HepG2 (cell line): Measurements from ENCODE around the gene CAPZB. TPM values are rescaled to one million over a fixed set of nuclear protein-coding genes. Genes with fewer than 3 reads are reported as not detected.

ENCODE experiments used
- BRD4 ChIP-seq: sonication (generic); formaldehyde crosslinking; IDR thresholded peaks from 2 replicates; pipeline ENCODE4 v1.4.0; 2020; ENCODE audit warnings: missing genetic modification reagents
- CREB3 ChIP-seq: sonication (generic); formaldehyde crosslinking; IDR thresholded peaks from 2 replicates; pipeline ENCODE4 v1.5.0; 2020; ENCODE audit warnings: missing genetic modification reagents
- DRAP1 ChIP-seq: IDR thresholded peaks from 2 replicates; pipeline ENCODE4 v1.6.1; 2016; ENCODE audit warnings: missing genetic modification reagents, missing compliant biosample characterization
- POGK ChIP-seq: sonication (generic); formaldehyde crosslinking; conservative IDR thresholded peaks from 2 replicates; pipeline ENCODE4 v1.8.0; 2022; ENCODE audit warnings: mild to moderate bottlenecking, moderate library complexity, missing genetic modification reagents
- SNAPC4 ChIP-seq: sonication (generic); formaldehyde crosslinking; IDR thresholded peaks from 2 replicates; pipeline ENCODE4 v1.4.0; 2020; ENCODE audit warnings: mild to moderate bottlenecking, missing genetic modification reagents
- YY1 ChIP-seq: IDR thresholded peaks from 2 replicates; pipeline ENCODE4 v1.6.1; 2011; ENCODE audit warnings: low read length, low read depth, moderate library complexity, mild to moderate bottlenecking; ENCODE audit not compliant: insufficient read depth, insufficient replicate concordance
- ZBTB2 ChIP-seq: sonication (generic); formaldehyde crosslinking; IDR thresholded peaks from 2 replicates; pipeline ENCODE4 v1.8.0; 2022; ENCODE audit warnings: low read depth, missing genetic modification reagents
- ZBTB26 ChIP-seq: IDR thresholded peaks from 2 replicates; pipeline ENCODE4 v1.6.1; 2016; ENCODE audit warnings: missing compliant biosample characterization, missing genetic modification reagents, borderline replicate concordance
- ZNF230 ChIP-seq: sonication (generic); formaldehyde crosslinking; IDR thresholded peaks from 2 replicates; pipeline ENCODE4 v1.4.0; 2020; ENCODE audit warnings: mild to moderate bottlenecking, missing genetic modification reagents
- ZNF253 ChIP-seq: sonication (generic); formaldehyde crosslinking; IDR thresholded peaks from 2 replicates; pipeline ENCODE4 v1.8.0; 2022; ENCODE audit warnings: mild to moderate bottlenecking, missing genetic modification reagents, borderline replicate concordance
- ZNF34 ChIP-seq: sonication (generic); formaldehyde crosslinking; IDR thresholded peaks from 2 replicates; pipeline ENCODE4 v1.4.0; 2020; ENCODE audit warnings: mild to moderate bottlenecking, missing genetic modification reagents, borderline replicate concordance
- ZNF552 ChIP-seq: sonication (generic); formaldehyde crosslinking; IDR thresholded peaks from 2 replicates; pipeline ENCODE4 v1.9.0; 2022; ENCODE audit warnings: missing genetic modification reagents, mild to moderate bottlenecking, borderline replicate concordance
- ZNF766 ChIP-seq: sonication (generic); formaldehyde crosslinking; IDR thresholded peaks from 2 replicates; pipeline ENCODE4 v1.5.0; 2020; ENCODE audit warnings: missing genetic modification reagents, borderline replicate concordance
- ZNF770 ChIP-seq: sonication (generic); formaldehyde crosslinking; IDR thresholded peaks from 2 replicates; pipeline ENCODE4 v1.5.0; 2020; ENCODE audit warnings: mild to moderate bottlenecking, missing genetic modification reagents
- polyA plus RNA-seq, 8 experiments: library from polyadenylated mRNA; depleted of rRNA in 3 of 8; stranded (reverse) in 7 of 8; unstranded in 1 of 8; fragments of >200 nt; fragmentation: Illumina TruSeq in 4 of 8; extraction: Trizol in 4 of 8; gene quantifications; 2 replicates each; pipeline versions ENCODE4 v1.2.1 to v1.2.3, GENCODE V29; 2011 to 2016; ENCODE audit warnings: low read depth in 4 of 8, missing spikeins in 1 of 8, mixed read lengths in 1 of 8; ENCODE audit not compliant: insufficient read depth in 1 of 8
- total RNA-seq, 5 experiments: library from RNA; depleted of rRNA; stranded (reverse); fragments of >200 nt; fragmentation: Illumina TruSeq; extraction: Trizol; gene quantifications; 2 replicates each; pipeline ENCODE4 v1.2.3, GENCODE V29; 2016; ENCODE audit warnings: low read depth in 1 of 5

The CAPZB gene
- total and polyA plus RNA-seq, 2 of the 13 experiments (the other 11 are each of a cell fraction or from before 2014, with no cell fraction given), result 58.9 to 76.9 TPM

GRCh38 chr1:19425646-19426239 lies 59.6 kb downstream of the CAPZB start (continued):
- TF ChIP-seq ZNF770, result no peak
- no peak for TF ChIP-seq ZNF552 (CRISPR knock-in tag)
- no peak for TF ChIP-seq ZBTB2 (CRISPR knock-in tag)
- TF ChIP-seq CREB3, result no peak
- no peak for TF ChIP-seq YY1
- TF ChIP-seq ZBTB26, result no peak
- no peak for TF ChIP-seq POGK (CRISPR knock-in tag)
- no peak for TF ChIP-seq ZNF253 (CRISPR knock-in tag)
- no peak for TF ChIP-seq DRAP1 (CRISPR knock-in tag)
- no peak for TF ChIP-seq SNAPC4 (CRISPR knock-in tag)
- no peak for TF ChIP-seq ZNF766 (CRISPR knock-in tag)
- no peak for TF ChIP-seq ZNF34 (CRISPR knock-in tag)
- no peak for TF ChIP-seq ZNF230 (CRISPR knock-in tag)
- TF ChIP-seq BRD4 (CRISPR knock-in tag), result no peak
